Skeletal muscle satellite cell (primary cell): ENCODE data around the gene MRPL55.

Experiments used
- H3K27me3 ChIP-seq: 2 replicates; pipeline ENCODE4 v1.7.0; 2013; ENCODE audit warnings: low read length; ENCODE audit not compliant: control insufficient read depth, insufficient read depth
- H3K36me3 ChIP-seq: 2 replicates; pipeline ENCODE4 v1.7.0; 2013; ENCODE audit warnings: mild to moderate bottlenecking, control low read depth, low read length; ENCODE audit not compliant: insufficient read depth
- H3K4me1 ChIP-seq: 2 replicates; pipeline ENCODE4 v1.7.0; 2013; ENCODE audit warnings: low read length; ENCODE audit not compliant: control insufficient read depth, insufficient read depth
- H3K4me2 ChIP-seq: 2 replicates; pipeline ENCODE4 v1.7.0; 2013; ENCODE audit warnings: mild to moderate bottlenecking, low read length
- H3K4me3 ChIP-seq: 2 replicates; pipeline ENCODE4 v1.7.0; 2013; ENCODE audit warnings: low read length
- H3K9ac ChIP-seq: 2 replicates; pipeline ENCODE4 v1.7.0; 2013; ENCODE audit warnings: mild to moderate bottlenecking, low read depth, low read length, moderate library complexity
- H3K9me3 ChIP-seq: replicated peaks from 2 replicates; pipeline ENCODE4 v1.7.0; 2013; ENCODE audit warnings: mild to moderate bottlenecking, control low read depth, low read length

The MRPL55 gene

GRCh38 chr1:228085287-228085951, 23.7 kb downstream of the MRPL55 start:
- Histone ChIP-seq H3K9me3 (no peaks in the 10 kb centered on the region), H3K4me2 (peak overlapping the region; percentile 96), H3K27me3 (no peaks in the 10 kb centered on the region), H3K36me3 (peaks cover 36% of the 10 kb centered on the region), H3K9ac (peak overlapping the region; percentile 100), H3K4me1 (peaks cover 66% of the 10 kb centered on the region), H3K4me3 (peak overlapping the region; percentile 97)

GRCh38 chr1:228084797-228085196, 24.3 kb downstream of the MRPL55 start:
- Histone ChIP-seq H3K4me1 (peaks cover 60% of the 10 kb centered on the region), H3K27me3 (no peaks in the 10 kb centered on the region), H3K9ac (peak overlapping the region; percentile 100), H3K4me2 (peak overlapping the region; percentile 96), H3K4me3 (peak overlapping the region; percentile 97), H3K36me3 (peaks cover 32% of the 10 kb centered on the region), H3K9me3 (no peaks in the 10 kb centered on the region)

DNA sequence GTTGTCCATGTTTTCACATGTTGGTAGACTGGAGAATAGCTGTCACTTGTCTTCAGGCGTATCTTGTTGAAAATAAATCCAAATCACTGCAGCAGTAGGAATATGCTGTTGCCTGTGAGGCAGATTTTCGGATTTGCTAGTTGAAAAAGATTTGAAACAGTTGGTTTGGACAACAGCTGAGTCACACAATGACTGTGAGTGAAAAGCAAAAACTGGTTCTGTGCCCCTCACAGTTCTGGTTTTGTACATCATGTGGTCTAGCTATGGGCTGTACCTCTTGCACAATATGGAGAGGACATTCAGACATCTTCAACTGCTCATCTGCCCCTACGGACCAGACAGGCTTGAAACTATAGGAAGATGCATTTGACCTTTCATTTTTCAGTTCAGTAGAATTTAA, 24.8 kb downstream of the MRPL55 start:
- Histone ChIP-seq H3K4me3 (peak overlapping the region; percentile 97), H3K27me3 (no peaks in the 10 kb centered on the region), H3K4me2 (peak overlapping the region; percentile 96), H3K36me3 (peaks cover 31% of the 10 kb centered on the region), H3K9me3 (no peaks in the 10 kb centered on the region), H3K9ac (peak overlapping the region; percentile 100), H3K4me1 (peaks cover 55% of the 10 kb centered on the region)

DNA sequence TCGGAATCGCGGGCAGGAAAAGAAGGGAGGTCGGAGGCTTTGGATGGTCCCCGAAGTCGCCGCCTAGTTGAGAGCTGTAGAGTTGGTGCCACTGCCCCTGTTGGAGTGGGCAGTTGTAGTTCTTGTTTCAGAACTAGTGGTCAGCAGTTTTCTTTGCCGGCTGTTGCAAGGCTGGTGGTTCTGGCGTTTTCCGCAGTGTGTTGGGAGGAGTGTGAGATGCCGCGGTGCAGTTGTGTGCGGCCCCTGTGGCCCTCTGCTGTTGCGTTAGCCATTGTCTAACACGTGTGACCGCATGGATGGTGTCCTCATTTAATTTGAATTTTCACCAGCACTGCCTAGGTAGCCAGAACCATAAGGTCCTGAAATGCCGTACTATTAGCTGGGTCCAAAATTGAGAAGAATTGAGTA, 25.2 kb downstream of the MRPL55 start:
- H3K9ac ChIP-seq = peak overlapping the region; percentile 100
- H3K36me3 ChIP-seq = peaks cover 31% of the 10 kb centered on the region
- H3K4me1 ChIP-seq = peaks cover 51% of the 10 kb centered on the region
- H3K27me3 ChIP-seq = no peaks in the 10 kb centered on the region
- peak overlapping the region; percentile 97 for H3K4me3 ChIP-seq
- peak overlapping the region; percentile 96 for H3K4me2 ChIP-seq
- H3K9me3 ChIP-seq = no peaks in the 10 kb centered on the region

GRCh38 chr1:228082918-228083870, 25.9 kb downstream of the MRPL55 start:
- H3K9ac ChIP-seq = peak overlapping the region; percentile 100
- H3K4me1 ChIP-seq = peaks cover 44% of the 10 kb centered on the region
- H3K36me3 ChIP-seq = peaks cover 24% of the 10 kb centered on the region
- H3K4me3 ChIP-seq = peak overlapping the region; percentile 97
- peak overlapping the region; percentile 96 for H3K4me2 ChIP-seq
- H3K27me3 ChIP-seq = no peaks in the 10 kb centered on the region
- no peaks in the 10 kb centered on the region for H3K9me3 ChIP-seq

GRCh38 chr1:228082214-228082917, 26.7 kb downstream of the MRPL55 start, which contains the start of gene ARF1:
ARF1 (plus strand) TSS chr1:228082708; CDS start chr1:228097115, 14,407 bp downstream.
- H3K9me3 ChIP-seq = no peaks in the 10 kb centered on the region
- H3K36me3 ChIP-seq = peaks cover 21% of the 10 kb centered on the region
- peak within 1 kb of the TSS; percentile 96 for H3K4me2 ChIP-seq
- H3K9ac ChIP-seq = peak within 1 kb of the TSS; percentile 100
- peaks cover 36% of the 10 kb centered on the region for H3K4me1 ChIP-seq
- H3K27me3 ChIP-seq = no peaks in the 10 kb centered on the region
- peak within 1 kb of the TSS; percentile 97 for H3K4me3 ChIP-seq

DNA sequence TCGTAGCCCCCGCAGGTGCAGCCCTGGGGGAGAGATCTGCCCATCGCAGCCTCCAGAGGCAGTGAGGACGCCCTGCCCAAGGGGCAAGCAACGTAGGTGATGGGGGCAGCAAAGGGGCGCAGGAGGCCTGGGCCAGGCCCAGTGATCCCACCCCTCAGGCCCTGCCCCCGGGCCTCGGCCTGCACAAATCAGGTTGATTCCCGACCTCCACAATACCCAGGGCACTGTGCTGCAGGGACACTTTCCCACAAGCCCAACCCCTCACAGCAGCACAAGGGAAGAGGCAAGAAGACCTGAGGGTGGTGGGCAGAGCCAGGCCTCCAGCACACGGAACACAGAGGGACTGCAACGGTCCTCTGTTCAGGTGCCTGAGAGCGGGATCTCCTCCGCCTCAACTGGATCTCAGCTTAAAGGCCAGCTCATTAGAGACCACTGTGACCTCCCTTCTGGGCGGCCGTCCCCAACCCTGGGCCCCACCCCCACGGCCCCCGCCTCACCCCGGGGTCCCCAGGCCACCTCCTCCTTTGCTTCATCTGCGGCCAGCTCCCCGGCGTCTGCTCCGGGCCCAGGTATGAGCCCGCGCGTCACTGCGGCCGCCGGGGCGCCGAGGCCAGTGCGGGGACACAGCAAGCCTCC, 27.4 kb downstream of the MRPL55 start:
- H3K4me1 ChIP-seq = peaks cover 30% of the 10 kb centered on the region

GRCh38 chr1:228081144-228081543, 28.0 kb downstream of the MRPL55 start:
- peaks cover 21% of the 10 kb centered on the region for H3K36me3 ChIP-seq
- H3K4me3 ChIP-seq = peak overlapping the region; percentile 97
- peak overlapping the region; percentile 100 for H3K9ac ChIP-seq
- H3K9me3 ChIP-seq = no peaks in the 10 kb centered on the region
- no peaks in the 10 kb centered on the region for H3K27me3 ChIP-seq
- H3K4me2 ChIP-seq = peak overlapping the region; percentile 87
- peaks cover 24% of the 10 kb centered on the region for H3K4me1 ChIP-seq

More for the DNA sequence above, 27.4 kb downstream of the MRPL55 start:
- Histone ChIP-seq H3K4me2 (peak overlapping the region; percentile 87), H3K4me3 (peak overlapping the region; percentile 97), H3K27me3 (no peaks in the 10 kb centered on the region), H3K36me3 (peaks cover 21% of the 10 kb centered on the region), H3K9me3 (no peaks in the 10 kb centered on the region), H3K9ac (peak overlapping the region; percentile 100)

DNA sequence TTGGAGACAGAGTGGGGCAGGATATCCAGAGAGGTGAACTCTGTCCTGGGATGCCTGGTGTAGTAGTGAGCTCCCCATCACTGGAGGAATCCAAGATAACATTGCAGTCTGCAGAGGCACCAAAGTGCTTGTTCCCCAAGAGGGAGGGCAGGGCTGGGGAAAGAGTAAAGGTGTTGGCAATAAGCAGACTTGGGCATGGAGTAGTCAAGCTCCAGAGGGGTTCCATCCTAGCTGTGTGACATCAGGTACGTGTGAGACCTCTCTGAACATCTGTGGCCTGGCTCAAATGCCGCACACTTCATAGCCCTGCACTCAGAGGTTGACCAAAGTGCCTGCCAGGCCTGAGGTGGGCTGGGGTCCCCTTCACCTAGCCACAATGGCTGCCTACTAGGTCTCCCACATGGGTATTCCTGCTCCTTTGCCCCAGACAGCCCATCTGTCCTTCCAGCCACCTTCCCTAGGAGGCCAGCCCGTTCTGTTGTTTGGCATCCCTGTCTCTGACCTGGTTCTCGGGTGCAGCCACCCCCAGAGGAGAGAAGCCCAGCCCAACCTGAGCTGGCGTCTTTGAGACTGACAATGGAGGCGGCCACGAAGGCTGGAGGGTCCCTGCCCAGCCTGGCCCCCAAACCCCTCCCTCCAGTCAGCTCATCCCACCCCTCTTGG, 29.4 kb downstream of the MRPL55 start:
- H3K27me3 ChIP-seq = peaks cover 10% of the 10 kb centered on the region
- peaks cover 12% of the 10 kb centered on the region for H3K36me3 ChIP-seq
- no peaks in the 10 kb centered on the region for H3K9me3 ChIP-seq
- H3K4me3 ChIP-seq = no peak overlapping the region
- no peak overlapping the region for H3K9ac ChIP-seq
- H3K4me2 ChIP-seq = no peak overlapping the region
- peaks cover 10% of the 10 kb centered on the region for H3K4me1 ChIP-seq

GRCh38 chr1:228079013-228079412, 30.1 kb downstream of the MRPL55 start:
- Histone ChIP-seq H3K4me3 (no peak overlapping the region), H3K9me3 (no peaks in the 10 kb centered on the region), H3K27me3 (peaks cover 11% of the 10 kb centered on the region), H3K36me3 (peaks cover 11% of the 10 kb centered on the region), H3K4me2 (no peak overlapping the region), H3K9ac (no peak overlapping the region), H3K4me1 (peaks cover 7% of the 10 kb centered on the region)
